Endothelial cell of umbilical vein (primary cell): ENCODE measurements around the gene RABEP2. TPM values are rescaled to one million over a fixed set of nuclear protein-coding genes. Genes with fewer than 3 reads are reported as not detected.

Experiments used
- BruUV-seq: library from RNA; stranded (reverse); fragments of 400-500 nt; replicated peaks from 2 replicates; lab custom pipeline; 2021; lab: Mats Ljungman, UMichigan
- CTCF ChIA-PET: fragments of 300-600, 350-600 bp; sonication (Branson Sonifier 250); formaldehyde crosslinking; loops from one replicate; lab custom pipeline; 2021; ENCODE audit warnings: antibody characterized with exemption, inconsistent platforms; lab: Charles Lee
- POLR2A ChIA-PET: fragments of 300-600, 350-600 bp; sonication (Branson Sonifier 250); formaldehyde crosslinking; loops from one replicate; lab custom pipeline; 2021; ENCODE audit warnings: antibody characterized with exemption, inconsistent platforms; lab: Charles Lee
- DNase-seq: peaks from one replicate; pipeline ENCODE4 v3.0.0-alpha.2; 2011; ENCODE audit warnings: low read depth, low spot score
- FAIRE-seq: peaks from 2 replicates; lab custom pipeline; 2011; peaks lifted over from hg19 to GRCh38; lab: Jason Lieb, UNC
- H2AFZ ChIP-seq: 2 replicates; pipeline ENCODE4 v1.6.0; 2012; ENCODE audit warnings: low read depth, low read length, control low read depth, inconsistent platforms
- H3K27ac ChIP-seq: 2 replicates; pipeline ENCODE4 v1.5.1; 2011; ENCODE audit warnings: low read depth, mild to moderate bottlenecking, control low read depth, low read length, moderate library complexity; ENCODE audit not compliant: insufficient read depth
- H3K27me3 ChIP-seq, 2 experiments: 2 replicates each; pipeline versions ENCODE4 v1.6.0 to v1.6.1; 2011; ENCODE audit warnings: low read length in 2 of 2, mixed read lengths in 1 of 2; ENCODE audit not compliant: control insufficient read depth in 2 of 2, insufficient read depth in 2 of 2
- H3K36me3 ChIP-seq, 2 experiments: 2 replicates in 1 of 2; 3 replicates in 1 of 2; pipeline ENCODE4 v1.5.1; 2011; ENCODE audit warnings: low read length in 2 of 2, mild to moderate bottlenecking in 1 of 2, moderate library complexity in 1 of 2; ENCODE audit not compliant: control insufficient read depth in 2 of 2, insufficient read depth in 2 of 2; ENCODE audit errors: extremely low read depth in 1 of 2
- H3K4me1 ChIP-seq: 3 replicates; pipeline ENCODE4 v1.5.1; 2011; ENCODE audit warnings: mild to moderate bottlenecking, low read length; ENCODE audit not compliant: control insufficient read depth, insufficient read depth; ENCODE audit errors: extremely low read depth
- H3K4me2 ChIP-seq: 2 replicates; pipeline ENCODE4 v1.6.1; 2011; ENCODE audit warnings: low read length, control low read depth, mixed read lengths; ENCODE audit not compliant: insufficient read depth
- H3K4me3 ChIP-seq, 3 experiments: fragments of 200-600 bp in 1 of 3; sonication (generic), shearing (Covaris generic) in 1 of 3; replicated peaks in 1 of 3; 2 replicates each; pipeline ENCODE4 v1.5.1; 2011 to 2016; ENCODE audit warnings: control low read depth in 3 of 3, low read length in 3 of 3, mild to moderate bottlenecking in 2 of 3, inconsistent platforms in 1 of 3, low read depth in 1 of 3, moderate library complexity in 1 of 3; ENCODE audit not compliant: insufficient read depth in 1 of 3
- H3K79me2 ChIP-seq: 2 replicates; pipeline ENCODE4 v1.6.0; 2012; ENCODE audit warnings: low read length, inconsistent platforms; ENCODE audit not compliant: control insufficient read depth, insufficient read depth
- H3K9ac ChIP-seq: replicated peaks from 2 replicates; pipeline ENCODE3; 2011; ENCODE audit warnings: low read length, control low read depth; ENCODE audit not compliant: insufficient read depth; ENCODE audit errors: extremely low read depth
- H3K9me1 ChIP-seq: replicated peaks from 3 replicates; pipeline ENCODE4 v1.6.0; 2011; ENCODE audit warnings: mild to moderate bottlenecking, low read length; ENCODE audit not compliant: control insufficient read depth, insufficient read depth; ENCODE audit errors: extremely low read depth
- H3K9me3 ChIP-seq: replicated peaks from 2 replicates; pipeline ENCODE4 v1.5.1; 2012; ENCODE audit warnings: low read length, inconsistent platforms; ENCODE audit not compliant: control insufficient read depth, insufficient read depth
- H4K20me1 ChIP-seq: replicated peaks from 2 replicates; pipeline ENCODE3; 2011; ENCODE audit warnings: mild to moderate bottlenecking, low read length; ENCODE audit not compliant: control insufficient read depth, insufficient read depth; ENCODE audit errors: extremely low read depth
- CTCF ChIP-seq, 2 donors: IDR thresholded peaks; 1 replicate in 1 of 2; 2 replicates in 1 of 2; pipeline ENCODE4 v1.5.1; 2011; ENCODE audit warnings: low read length in 2 of 2, mild to moderate bottlenecking in 2 of 2, moderate library complexity in 2 of 2, control low read depth in 1 of 2, inconsistent platforms in 1 of 2, low read depth in 1 of 2; ENCODE audit not compliant: insufficient read depth in 1 of 2; ENCODE audit errors: extremely low read depth in 1 of 2
- EZH2 ChIP-seq: IDR thresholded peaks from 2 replicates; pipeline ENCODE4 v1.6.1; 2012; ENCODE audit warnings: borderline replicate concordance, low read depth, mild to moderate bottlenecking, moderate library complexity, low read length, inconsistent platforms; ENCODE audit not compliant: severe bottlenecking
- FOS ChIP-seq: IDR thresholded peaks from 2 replicates; pipeline ENCODE4 v1.6.1; 2011; ENCODE audit warnings: mild to moderate bottlenecking, low read length, moderate library complexity, borderline replicate concordance; ENCODE audit not compliant: insufficient read depth
- GATA2 ChIP-seq: IDR thresholded peaks from 2 replicates; pipeline ENCODE4 v1.7.0; 2011; ENCODE audit warnings: low read depth, mild to moderate bottlenecking, moderate library complexity, mixed read lengths, low read length; ENCODE audit not compliant: insufficient read length, insufficient read depth
- JUN ChIP-seq: IDR thresholded peaks from 2 replicates; pipeline ENCODE4 v1.6.1; 2011; ENCODE audit warnings: borderline replicate concordance, low read depth; ENCODE audit not compliant: insufficient read length, insufficient read depth
- MYC ChIP-seq: IDR thresholded peaks from one replicate; pipeline ENCODE4 v1.6.1; 2011; ENCODE audit warnings: mild to moderate bottlenecking, low read depth, low read length
- POLR2A ChIP-seq: IDR thresholded peaks from 2 replicates; pipeline ENCODE4 v1.6.1; 2012; ENCODE audit warnings: low read depth, mild to moderate bottlenecking, control low read depth, low read length
- POLR2AphosphoS5 ChIP-seq: IDR thresholded peaks from 2 replicates; pipeline ENCODE4 v1.6.1; 2012; ENCODE audit warnings: low read depth, mild to moderate bottlenecking, control low read depth, low read length, moderate library complexity; ENCODE audit not compliant: insufficient read depth
- dilution Hi-C: fragments of 300-500 bp; cut with MboI; formaldehyde crosslinking; loops from one replicate; pipeline ENCODE4 v1.15.0; 2019; ENCODE audit warnings: low sequenced_read_pairs; ENCODE audit not compliant: extremely low pct_ligation_motif_present
- intact Hi-C: fragments of 100-400 bp; cut with micrococcal nuclease; formaldehyde crosslinking; loops from one replicate; pipeline ENCODE4 v1.10.0; 2022
- polyA plus RNA-seq, 4 experiments: library from polyadenylated mRNA; depleted of rRNA in 3 of 4; stranded (reverse) in 3 of 4; unstranded in 1 of 4; fragments of >200 nt; gene quantifications; 2 replicates each; pipeline versions ENCODE4 v1.2.1 to v1.2.3, GENCODE V29; 2011 to 2012; ENCODE audit warnings: missing spikeins in 1 of 4
- total RNA-seq: library from RNA; stranded (reverse); gene quantifications from 2 replicates; pipeline ENCODE4 v1.2.3, GENCODE V29; 2021
- TF ChIP-seq, protein P1 (sequence below): IDR thresholded peaks from 2 replicates; pipeline ENCODE4 v1.6.1; 2011; ENCODE audit not compliant: insufficient read depth, insufficient read length

Gene RABEP2
- total and polyA plus RNA-seq, 2 donors (not counting 3 experiments of a cell fraction or from before 2014, with no cell fraction given): 25.9 to 37.4 TPM

DNA sequence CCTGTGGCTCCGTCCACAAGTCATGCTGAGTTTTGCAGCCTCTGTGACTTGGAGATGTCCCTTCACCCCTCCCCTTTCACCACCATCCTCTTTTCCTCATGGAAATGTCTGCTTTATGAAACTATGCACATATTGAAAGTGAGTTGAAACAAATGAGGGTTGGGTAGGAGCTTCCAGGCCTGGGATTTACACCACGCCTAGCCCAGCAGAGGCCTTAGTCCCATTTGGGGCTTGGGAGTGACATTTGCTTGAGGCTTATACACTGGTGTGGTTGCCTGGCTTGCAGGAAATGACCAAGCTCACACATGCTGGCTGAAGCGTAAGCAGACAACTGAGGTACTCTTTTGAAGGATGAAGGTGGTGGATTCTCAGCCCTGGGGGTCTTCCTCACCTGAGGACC, 39.0 kb upstream of the RABEP2 start:
- H3K9ac ChIP-seq: no peak overlapping the region
- H2AFZ ChIP-seq: no peak overlapping the region
- no peaks in the 10 kb centered on the region for H3K9me1 ChIP-seq
- no peaks in the 10 kb centered on the region for H3K79me2 ChIP-seq
- no peak overlapping the region for H3K4me3 ChIP-seq
- FAIRE-seq (no peak), DNase-seq (no peak)
- H3K27me3 ChIP-seq: no peaks in the 10 kb centered on the region
- no peaks in the 10 kb centered on the region for H4K20me1 ChIP-seq
- BruUV-seq: no TSS peak
- H3K27ac ChIP-seq: no peak overlapping the region
- TF ChIP-seq JUN (no peak), FOS (no peak), CTCF (IDR thresholded peaks at IDR 0.05; ENCODE audit: extremely low read depth in 1 of 2, insufficient read depth in 1 of 2, low read depth in 1 of 2, low read length in 2 of 2) (no peak), POLR2AphosphoS5 (no peak), MYC (no peak), GATA2 (no peak), EZH2 (no peak), POLR2A (no peak)
- TF ChIP-seq, protein P1, sequence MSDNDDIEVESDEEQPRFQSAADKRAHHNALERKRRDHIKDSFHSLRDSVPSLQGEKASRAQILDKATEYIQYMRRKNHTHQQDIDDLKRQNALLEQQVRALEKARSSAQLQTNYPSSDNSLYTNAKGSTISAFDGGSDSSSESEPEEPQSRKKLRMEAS: no peak
- CTCF ChIA-PET: interaction anchor here (1.4 kb wide), 1 partner anchor 10 kb away, joined by 5 read pairs; no protein-coding TSS in a partner anchor
- H3K36me3 ChIP-seq: peaks cover 12 to 29% of the 10 kb centered on the region in 2 experiments
- H3K9me3 ChIP-seq: no peaks in the 10 kb centered on the region
- intact Hi-C loops: no loop called here
- H3K4me2 ChIP-seq: no peak overlapping the region
- no peaks in the 10 kb centered on the region for H3K4me1 ChIP-seq
- POLR2A ChIA-PET: no interaction called here
- dilution Hi-C loops: no loop called here
